SK-N-SH (cell line): ENCODE data around the gene VPS25. TPM values are rescaled to one million over a fixed set of nuclear protein-coding genes. Genes with fewer than 3 reads are reported as not detected.

Experiments
- CTCF ChIA-PET: fragments of 300-600, 350-600 bp; formaldehyde crosslinking; extraction: SDS; loops from one replicate; lab custom pipeline; 2021; lab: Yijun Ruan, JAX
- POLR2A ChIA-PET: fragments of 350-600 bp; sonication (Branson Sonifier 250); formaldehyde crosslinking; extraction: SDS; loops from one replicate; lab custom pipeline; 2020; ENCODE audit warnings: antibody characterized with exemption, inconsistent platforms; lab: Yijun Ruan, JAX
- DNase-seq: peaks from one replicate; pipeline ENCODE4 v3.0.0; 2012
- H2AFZ ChIP-seq: fragments of 200-600 bp; sonication (generic); 2 replicates; pipeline ENCODE4 v1.8.1; 2016; ENCODE audit warnings: antibody characterized with exemption, mild to moderate bottlenecking, low read depth
- H3F3A ChIP-seq: fragments of 200-600 bp; sonication (generic); replicated peaks from 2 replicates; pipeline ENCODE3; 2016; ENCODE audit warnings: antibody characterized with exemption, mild to moderate bottlenecking; ENCODE audit not compliant: insufficient read depth
- H3K27ac ChIP-seq, 2 experiments: fragments of 200-500 bp in 1 of 2; fragments of 200-600 bp in 1 of 2; sonication (Bioruptor generic) in 1 of 2; sonication (generic), shearing (Covaris generic) in 1 of 2; 2 replicates each; pipeline versions ENCODE4 v1.5.1 to v1.6.1; 2014 to 2016; ENCODE audit warnings: low read depth in 2 of 2, inconsistent platforms in 1 of 2, low read length in 1 of 2, mild to moderate bottlenecking in 1 of 2, mixed read lengths in 1 of 2
- H3K27me3 ChIP-seq: fragments of 200-600 bp; sonication (generic), shearing (Covaris generic); 2 replicates; pipeline ENCODE4 v1.6.1; 2016; ENCODE audit warnings: mixed run types; ENCODE audit not compliant: insufficient read depth
- H3K36me3 ChIP-seq, 2 experiments: fragments of 200-500 bp in 1 of 2; fragments of 200-600 bp in 1 of 2; sonication (Bioruptor generic) in 1 of 2; sonication (generic) in 1 of 2; replicated peaks in 1 of 2; 2 replicates each; pipeline versions ENCODE3 to v1.5.1; 2014 to 2016; ENCODE audit warnings: low read length in 1 of 2, mild to moderate bottlenecking in 1 of 2; ENCODE audit not compliant: insufficient read depth in 2 of 2, control insufficient read depth in 1 of 2
- H3K4me1 ChIP-seq, 2 experiments: fragments of 200-500 bp in 1 of 2; fragments of 200-600 bp in 1 of 2; sonication (Bioruptor generic) in 1 of 2; sonication (generic), shearing (Covaris generic) in 1 of 2; 2 replicates each; pipeline versions ENCODE4 v1.5.1 to v1.6.1; 2014 to 2016; ENCODE audit warnings: low read depth in 1 of 2, low read length in 1 of 2, mixed run types in 1 of 2; ENCODE audit not compliant: insufficient read depth in 2 of 2, control insufficient read depth in 1 of 2
- H3K4me2 ChIP-seq: fragments of 200-600 bp; sonication (generic), shearing (Covaris generic); 2 replicates; pipeline ENCODE4 v1.6.1; 2017; ENCODE audit warnings: mixed run types
- H3K4me3 ChIP-seq, 2 experiments: fragments of 200-500 bp in 1 of 2; fragments of 200-600 bp in 1 of 2; sonication (Bioruptor generic) in 1 of 2; sonication (generic), shearing (Covaris generic) in 1 of 2; 2 replicates each; pipeline versions ENCODE4 v1.5.1 to v1.8.1; 2014 to 2016; ENCODE audit warnings: low read depth in 2 of 2, inconsistent platforms in 1 of 2, low read length in 1 of 2, mild to moderate bottlenecking in 1 of 2, mixed read lengths in 1 of 2, moderate library complexity in 1 of 2
- H3K79me2 ChIP-seq: fragments of 200-600 bp; sonication (generic); 2 replicates; pipeline ENCODE4 v1.8.1; 2017; ENCODE audit warnings: mild to moderate bottlenecking; ENCODE audit not compliant: insufficient read depth
- H3K9ac ChIP-seq: fragments of 200-600 bp; sonication (generic); 2 replicates; pipeline ENCODE4 v1.6.1; 2017; ENCODE audit warnings: mixed run types
- H3K9me2 ChIP-seq: fragments of 200-600 bp; sonication (generic); 2 replicates; pipeline ENCODE4 v1.6.1; 2017; ENCODE audit warnings: mixed run types
- H3K9me3 ChIP-seq: fragments of 200-600 bp; sonication (generic); 2 replicates; pipeline ENCODE4 v1.6.1; 2017; ENCODE audit warnings: mixed run types, mild to moderate bottlenecking, moderate library complexity
- H4K20me1 ChIP-seq: fragments of 200-600 bp; sonication (generic); 2 replicates; pipeline ENCODE4 v1.6.1; 2017; ENCODE audit warnings: mild to moderate bottlenecking, mixed run types; ENCODE audit not compliant: insufficient read depth
- CHD2 ChIP-seq: fragments of 150-350 bp; IDR thresholded peaks from 2 replicates; pipeline ENCODE4 v1.6.1; 2018; ENCODE audit warnings: low read length; ENCODE audit not compliant: partially characterized antibody
- ELF1 ChIP-seq: IDR thresholded peaks from 2 replicates; pipeline ENCODE4 v1.4.0; 2012
- EP300 ChIP-seq, 2 experiments: IDR thresholded peaks; 2 replicates each; pipeline versions ENCODE4 v1.4.0 to v1.6.1; 2012; ENCODE audit warnings: borderline replicate concordance in 1 of 2, low read depth in 1 of 2, low read length in 1 of 2
- EZH2phosphoT487 ChIP-seq: fragments of 200-600 bp; sonication (generic); IDR thresholded peaks from 2 replicates; pipeline ENCODE4 v1.6.1; 2017; ENCODE audit warnings: low read depth, mixed run types, mild to moderate bottlenecking, antibody characterized with exemption, moderate library complexity, borderline replicate concordance
- FOSL2 ChIP-seq: IDR thresholded peaks from 2 replicates; pipeline ENCODE4 v1.4.0; 2012; ENCODE audit warnings: low read depth, mild to moderate bottlenecking, moderate library complexity, borderline replicate concordance
- FOXM1 ChIP-seq: IDR thresholded peaks from 2 replicates; pipeline ENCODE4 v1.4.0; 2012; ENCODE audit warnings: low read depth, mild to moderate bottlenecking
- GATA2 ChIP-seq: sonication (generic); formaldehyde crosslinking; IDR thresholded peaks from 2 replicates; pipeline ENCODE4 v1.5.0; 2020; ENCODE audit warnings: mild to moderate bottlenecking, missing genetic modification reagents
- MAX ChIP-seq: IDR thresholded peaks from 2 replicates; pipeline ENCODE4 v1.4.0; 2012; ENCODE audit warnings: low read depth
- MEF2A ChIP-seq: IDR thresholded peaks from 2 replicates; pipeline ENCODE4 v1.4.0; 2012; ENCODE audit warnings: low read depth, borderline replicate concordance
- NFIC ChIP-seq: IDR thresholded peaks from 2 replicates; pipeline ENCODE4 v1.4.0; 2012; ENCODE audit warnings: borderline replicate concordance
- NRF1 ChIP-seq: IDR thresholded peaks from 2 replicates; pipeline ENCODE4 v1.6.1; 2012; ENCODE audit warnings: low read depth, mild to moderate bottlenecking, low read length
- POLR2AphosphoS5 ChIP-seq: IDR thresholded peaks from 2 replicates; pipeline ENCODE4 v1.6.1; 2012; ENCODE audit warnings: low read depth, low read length
- RCOR1 ChIP-seq: fragments of 150-350 bp; IDR thresholded peaks from 2 replicates; pipeline ENCODE4 v1.6.1; 2017; ENCODE audit warnings: antibody characterized with exemption, low read length
- RFX5 ChIP-seq: IDR thresholded peaks from 2 replicates; pipeline ENCODE4 v1.6.1; 2012; ENCODE audit warnings: mild to moderate bottlenecking, improper control_type of control experiment, low read length
- RXRA ChIP-seq: IDR thresholded peaks from 2 replicates; pipeline ENCODE4 v1.4.0; 2012; ENCODE audit warnings: low read depth, mild to moderate bottlenecking, borderline replicate concordance
- SMC3 ChIP-seq: IDR thresholded peaks from 2 replicates; pipeline ENCODE4 v1.6.1; 2012; ENCODE audit warnings: low read depth, low read length, improper control_type of control experiment
- USF2 ChIP-seq: fragments of 150-350 bp; IDR thresholded peaks from 2 replicates; pipeline ENCODE4 v1.6.1; 2017; ENCODE audit warnings: antibody characterized with exemption, low read length, low read depth, borderline replicate concordance
- WGBS: methylation state at CpG from one replicate; pipeline ENCODE4 v1.1.6; 2017; ENCODE audit warnings: low lambda C conversion rate; 5-methylcytosine and 5-hydroxymethylcytosine counted together
- polyA plus RNA-seq, 3 experiments: library from polyadenylated mRNA; depleted of rRNA; stranded (reverse); fragments of >200 nt; gene quantifications; 2 replicates each; pipeline ENCODE4 v1.2.3, GENCODE V29; 2012
- TF ChIP-seq, protein P1 (sequence below): IDR thresholded peaks from 2 replicates; pipeline ENCODE4; 2012
- TF ChIP-seq, protein P2 (sequence below): fragments of 200-600 bp; sonication (generic); IDR thresholded peaks from 2 replicates; pipeline ENCODE4 v1.6.1; 2017; ENCODE audit warnings: antibody characterized with exemption, mild to moderate bottlenecking, moderate library complexity

The VPS25 gene
- polyA plus RNA-seq, 1 of the 3 experiments (the other 2 are of a cell fraction), result 127 TPM

DNA sequence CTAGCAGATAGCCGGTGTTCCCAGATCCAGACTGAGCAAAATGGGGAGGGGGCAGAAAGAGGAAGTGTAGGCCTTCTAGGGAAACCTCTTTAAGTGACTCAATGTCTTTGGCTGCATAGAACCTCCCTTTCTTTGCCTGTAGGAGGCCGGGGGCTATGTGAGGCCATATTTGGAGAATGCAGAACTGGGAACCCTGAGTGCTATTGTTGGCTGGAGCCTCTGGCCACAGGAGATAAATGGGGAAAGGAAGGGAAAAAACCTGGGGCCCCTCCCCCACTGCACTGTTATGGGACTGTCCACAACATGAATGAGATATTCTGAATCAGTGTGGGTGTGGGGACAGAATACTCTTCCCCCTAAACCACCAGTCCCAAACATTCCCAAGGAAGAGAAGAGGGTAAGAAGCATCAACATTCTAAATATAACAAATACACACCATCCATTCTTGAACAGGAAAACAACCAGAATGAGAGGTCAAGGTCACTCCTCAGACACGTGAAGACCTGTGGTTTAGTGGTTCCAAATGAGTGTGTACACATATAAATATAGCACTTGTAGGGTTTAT is 2.4 kb downstream of the VPS25 start:
- no peaks in the 10 kb centered on the region for H4K20me1 ChIP-seq
- no peak overlapping the region for H3K27ac ChIP-seq
- H3K4me1 ChIP-seq, result peaks cover 12 to 15% of the 10 kb centered on the region in 2 experiments; a peak in 2 of 4 replicates
- H3K9me2 ChIP-seq, result no peaks in the 10 kb centered on the region
- POLR2A ChIA-PET, result no interaction called here
- no peak overlapping the region for H3K9ac ChIP-seq
- no peak for DNase-seq
- CTCF ChIA-PET, result interaction anchor here (3.7 kb wide), 1 partner anchor 13 kb away, joined by 18 read pairs; no protein-coding TSS in a partner anchor
- H3K79me2 ChIP-seq, result peaks cover 34% of the 10 kb centered on the region
- H2AFZ ChIP-seq, result no peak overlapping the region
- 55% methylated on average over 3 of the region's 3 CpGs for WGBS
- peaks cover 19 to 44% of the 10 kb centered on the region in 2 experiments for H3K36me3 ChIP-seq
- TF ChIP-seq RCOR1 (no peak), NFIC (no peak), CHD2 (no peak), EP300 (IDR thresholded peaks at IDR 0.05; ENCODE audit: borderline replicate concordance in 1 of 2, low read depth in 1 of 2, low read length in 1 of 2) (no peak), MEF2A (no peak), POLR2AphosphoS5 (no peak), FOSL2 (no peak)
- TF ChIP-seq, protein P1, sequence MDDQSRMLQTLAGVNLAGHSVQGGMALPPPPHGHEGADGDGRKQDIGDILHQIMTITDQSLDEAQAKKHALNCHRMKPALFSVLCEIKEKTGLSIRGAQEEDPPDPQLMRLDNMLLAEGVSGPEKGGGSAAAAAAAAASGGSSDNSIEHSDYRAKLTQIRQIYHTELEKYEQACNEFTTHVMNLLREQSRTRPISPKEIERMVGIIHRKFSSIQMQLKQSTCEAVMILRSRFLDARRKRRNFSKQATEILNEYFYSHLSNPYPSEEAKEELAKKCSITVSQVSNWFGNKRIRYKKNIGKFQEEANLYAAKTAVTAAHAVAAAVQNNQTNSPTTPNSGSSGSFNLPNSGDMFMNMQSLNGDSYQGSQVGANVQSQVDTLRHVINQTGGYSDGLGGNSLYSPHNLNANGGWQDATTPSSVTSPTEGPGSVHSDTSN, result no peak
- H3K9me3 ChIP-seq, result no peaks in the 10 kb centered on the region
- H3K27me3 ChIP-seq, result no peaks in the 10 kb centered on the region
- H3K4me2 ChIP-seq, result no peak overlapping the region
- peaks cover 29% of the 10 kb centered on the region for H3F3A ChIP-seq
- H3K4me3 ChIP-seq, result no peak overlapping the region

- Histone ChIP-seq H2AFZ (no peak overlapping the region), H3F3A (peaks cover 31% of the 10 kb centered on the region), H3K36me3 (peaks cover 19 to 44% of the 10 kb centered on the region in 2 experiments), H3K9me2 (no peaks in the 10 kb centered on the region), H3K27ac (no peak overlapping the region), H3K9ac (no peak overlapping the region), H3K4me2 (no peak overlapping the region), H3K4me1 (peaks cover 18 to 25% of the 10 kb centered on the region in 2 experiments; a peak in 3 of 4 replicates), H3K79me2 (peaks cover 53% of the 10 kb centered on the region), H3K27me3 (no peaks in the 10 kb centered on the region), H4K20me1 (no peaks in the 10 kb centered on the region), H3K9me3 (no peaks in the 10 kb centered on the region), H3K4me3 (no peak overlapping the region)
- TF ChIP-seq RXRA (no peak), CHD2 (no peak), FOXM1 (no peak), GATA2 (no peak), RFX5 (no peak), EP300 (IDR thresholded peaks at IDR 0.05; ENCODE audit: borderline replicate concordance in 1 of 2, low read depth in 1 of 2, low read length in 1 of 2) (no peak), MAX (no peak), USF2 (no peak), SMC3 (no peak), ELF1 (no peak), RCOR1 (no peak), EZH2phosphoT487 (no peak), NRF1 (no peak)
- TF ChIP-seq, protein P2, sequence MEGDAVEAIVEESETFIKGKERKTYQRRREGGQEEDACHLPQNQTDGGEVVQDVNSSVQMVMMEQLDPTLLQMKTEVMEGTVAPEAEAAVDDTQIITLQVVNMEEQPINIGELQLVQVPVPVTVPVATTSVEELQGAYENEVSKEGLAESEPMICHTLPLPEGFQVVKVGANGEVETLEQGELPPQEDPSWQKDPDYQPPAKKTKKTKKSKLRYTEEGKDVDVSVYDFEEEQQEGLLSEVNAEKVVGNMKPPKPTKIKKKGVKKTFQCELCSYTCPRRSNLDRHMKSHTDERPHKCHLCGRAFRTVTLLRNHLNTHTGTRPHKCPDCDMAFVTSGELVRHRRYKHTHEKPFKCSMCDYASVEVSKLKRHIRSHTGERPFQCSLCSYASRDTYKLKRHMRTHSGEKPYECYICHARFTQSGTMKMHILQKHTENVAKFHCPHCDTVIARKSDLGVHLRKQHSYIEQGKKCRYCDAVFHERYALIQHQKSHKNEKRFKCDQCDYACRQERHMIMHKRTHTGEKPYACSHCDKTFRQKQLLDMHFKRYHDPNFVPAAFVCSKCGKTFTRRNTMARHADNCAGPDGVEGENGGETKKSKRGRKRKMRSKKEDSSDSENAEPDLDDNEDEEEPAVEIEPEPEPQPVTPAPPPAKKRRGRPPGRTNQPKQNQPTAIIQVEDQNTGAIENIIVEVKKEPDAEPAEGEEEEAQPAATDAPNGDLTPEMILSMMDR, result no peak
- ChIA-PET POLR2A (no interaction called here), CTCF (interaction anchor here (0.5 to 3.7 kb wide), 2 partner anchors 16 to 196 kb away, joined by 4 to 18 read pairs; no protein-coding TSS in a partner anchor)
- WGBS, result 100% methylated on average over 2 of the region's 5 CpGs
- no peak for DNase-seq
These were observed 5.3 kb downstream of the VPS25 start for GRCh38 chr17:42778570-42778969.
